SJSA1 (cell line): ENCODE results near the gene PLCB4. TPM values are rescaled to one million over a fixed set of nuclear protein-coding genes. Genes with fewer than 3 reads are reported as not detected.

Experiments used
- DNase-seq, 2 experiments: peaks; one replicate each; pipeline ENCODE4 v3.0.0-alpha.2; 2015 to 2020; ENCODE audit warnings: low spot score in 2 of 2, low read depth in 1 of 2
- H3K27ac ChIP-seq: fragments of 250-450 bp; sonication (Bioruptor Pico); 2 replicates; pipeline ENCODE4 v1.5.1; 2020; ENCODE audit warnings: mild to moderate bottlenecking, moderate library complexity
- H3K27me3 ChIP-seq: fragments of 250-450 bp; sonication (Bioruptor Pico); replicated peaks from 2 replicates; pipeline ENCODE4 v1.5.1; 2020; ENCODE audit warnings: mild to moderate bottlenecking, moderate library complexity
- H3K36me3 ChIP-seq: fragments of 250-450 bp; sonication (Bioruptor Pico); 2 replicates; pipeline ENCODE4 v1.5.1; 2020; ENCODE audit warnings: mild to moderate bottlenecking
- H3K4me1 ChIP-seq: fragments of 250-450 bp; sonication (Bioruptor Pico); replicated peaks from 2 replicates; pipeline ENCODE4 v1.6.1; 2021; ENCODE audit warnings: mild to moderate bottlenecking
- H3K4me3 ChIP-seq: fragments of 250-450 bp; sonication (Bioruptor Pico); 2 replicates; pipeline ENCODE4 v1.5.1; 2020; ENCODE audit warnings: mild to moderate bottlenecking
- H3K9me3 ChIP-seq: fragments of 250-450 bp; sonication (Bioruptor Pico); replicated peaks from 2 replicates; pipeline ENCODE4 v1.5.1; 2020; ENCODE audit warnings: mild to moderate bottlenecking
- total RNA-seq: library from RNA; depleted of rRNA; stranded (reverse); fragments of >200 nt; shearing (Covaris generic); gene quantifications from 2 replicates; pipeline ENCODE4 v1.2.3, GENCODE V29; 2014; rRNA removed

Gene PLCB4
- 4.0 and 9.3 TPM in 2 replicates for total RNA-seq

GRCh38 chr20:9068841-9069663, at the start of gene PLCB4:
PLCB4 (plus strand) TSS chr20:9069087; CDS start chr20:9307815, 238,728 bp downstream.
- Histone ChIP-seq H3K36me3 (peaks cover 4% of the 10 kb centered on the region), H3K4me1 (peaks cover 25% of the 10 kb centered on the region), H3K27me3 (no peaks in the 10 kb centered on the region), H3K27ac (peak within 1 kb of the TSS; percentile 51), H3K4me3 (peak within 1 kb of the TSS; percentile 86), H3K9me3 (0 out of 2 replicates have a peak, but pooled peaks cover 2% of the 10 kb centered on the region)
- DNase-seq, result peak; percentile 48 to 56

GRCh38 chr20:9019833-9020232, 49.1 kb upstream of the PLCB4 start:
- Histone ChIP-seq H3K27ac (no peak overlapping the region), H3K27me3 (no peaks in the 10 kb centered on the region), H3K4me3 (no peak overlapping the region), H3K9me3 (peaks cover 8% of the 10 kb centered on the region), H3K4me1 (peaks cover 12% of the 10 kb centered on the region), H3K36me3 (no peaks in the 10 kb centered on the region)
- no peak for DNase-seq

- H3K9me3 ChIP-seq, result peaks cover 6% of the 10 kb centered on the region; the same call in 1 of the 2 replicates
- DNase-seq, result no peak
- no peaks in the 10 kb centered on the region for H3K36me3 ChIP-seq
- H3K27ac ChIP-seq, result no peak overlapping the region
- H3K4me1 ChIP-seq, result peaks cover 19% of the 10 kb centered on the region
- H3K27me3 ChIP-seq, result no peaks in the 10 kb centered on the region
- no peak overlapping the region for H3K4me3 ChIP-seq
Measured at GRCh38 chr20:9021216-9021615, 47.7 kb upstream of the PLCB4 start.

GRCh38 chr20:9021699-9022098, 47.2 kb upstream of the PLCB4 start:
- Histone ChIP-seq H3K4me1 (peaks cover 17% of the 10 kb centered on the region), H3K9me3 (peaks cover 3% of the 10 kb centered on the region), H3K27me3 (no peaks in the 10 kb centered on the region), H3K27ac (no peak overlapping the region), H3K4me3 (no peak overlapping the region), H3K36me3 (no peaks in the 10 kb centered on the region)
- DNase-seq, result no peak

- Histone ChIP-seq H3K27me3 (no peaks in the 10 kb centered on the region), H3K36me3 (no peaks in the 10 kb centered on the region), H3K9me3 (peaks cover 3% of the 10 kb centered on the region), H3K27ac (no peak overlapping the region), H3K4me1 (peaks cover 14% of the 10 kb centered on the region), H3K4me3 (no peak overlapping the region)
- DNase-seq, result no peak
Measured at GRCh38 chr20:9022376-9022775, 46.5 kb upstream of the PLCB4 start.

GRCh38 chr20:9024606-9025005, 44.3 kb upstream of the PLCB4 start:
- no peak for DNase-seq
- H3K27me3 ChIP-seq, result no peaks in the 10 kb centered on the region
- no peak overlapping the region for H3K4me3 ChIP-seq
- H3K9me3 ChIP-seq, result peaks cover 4% of the 10 kb centered on the region
- H3K27ac ChIP-seq, result no peak overlapping the region
- no peaks in the 10 kb centered on the region for H3K36me3 ChIP-seq
- H3K4me1 ChIP-seq, result peaks cover 14% of the 10 kb centered on the region

- DNase-seq, result no peak
- H3K27ac ChIP-seq, result peak overlapping the region; percentile 68
Measured at GRCh38 chr20:9025011-9025410, 43.9 kb upstream of the PLCB4 start.

GRCh38 chr20:9025643-9026042, 43.2 kb upstream of the PLCB4 start:
- H3K4me1 ChIP-seq, result peaks cover 14% of the 10 kb centered on the region
- DNase-seq, result peak in 1 of 2 experiments; percentile 53
- H3K27ac ChIP-seq, result peak overlapping the region; percentile 68
- H3K9me3 ChIP-seq, result peaks cover 4% of the 10 kb centered on the region
- H3K4me3 ChIP-seq, result no peak overlapping the region
- no peaks in the 10 kb centered on the region for H3K27me3 ChIP-seq
- no peaks in the 10 kb centered on the region for H3K36me3 ChIP-seq

More at GRCh38 chr20:9025011-9025410, 43.9 kb upstream of the PLCB4 start:
- Histone ChIP-seq H3K4me1 (peaks cover 14% of the 10 kb centered on the region), H3K27me3 (no peaks in the 10 kb centered on the region), H3K4me3 (no peak overlapping the region), H3K36me3 (no peaks in the 10 kb centered on the region), H3K9me3 (peaks cover 4% of the 10 kb centered on the region)

- no peaks in the 10 kb centered on the region for H3K36me3 ChIP-seq
- peaks cover 4% of the 10 kb centered on the region for H3K9me3 ChIP-seq
- peaks cover 14% of the 10 kb centered on the region for H3K4me1 ChIP-seq
- no peak overlapping the region for H3K4me3 ChIP-seq
- H3K27me3 ChIP-seq, result no peaks in the 10 kb centered on the region
- DNase-seq, result no peak
- no peak overlapping the region for H3K27ac ChIP-seq
Measured at GRCh38 chr20:9027626-9028025, 41.3 kb upstream of the PLCB4 start.

GRCh38 chr20:9028419-9028818, 40.5 kb upstream of the PLCB4 start:
- Histone ChIP-seq H3K36me3 (no peaks in the 10 kb centered on the region), H3K27me3 (no peaks in the 10 kb centered on the region), H3K4me1 (peaks cover 14% of the 10 kb centered on the region), H3K4me3 (no peak overlapping the region), H3K27ac (no peak overlapping the region), H3K9me3 (peaks cover 4% of the 10 kb centered on the region)
- no peak for DNase-seq

GRCh38 chr20:9031991-9032390, 36.9 kb upstream of the PLCB4 start:
- H3K27ac ChIP-seq, result no peak overlapping the region

GRCh38 chr20:9032758-9033157, 36.1 kb upstream of the PLCB4 start:
- H3K4me3 ChIP-seq, result no peak overlapping the region
- peaks cover 3% of the 10 kb centered on the region; the same call in 1 of the 2 replicates for H3K4me1 ChIP-seq
- H3K27me3 ChIP-seq, result no peaks in the 10 kb centered on the region
- no peak for DNase-seq
- H3K27ac ChIP-seq, result no peak overlapping the region
- no peaks in the 10 kb centered on the region for H3K9me3 ChIP-seq
- no peaks in the 10 kb centered on the region for H3K36me3 ChIP-seq

More at GRCh38 chr20:9031991-9032390, 36.9 kb upstream of the PLCB4 start:
- no peak overlapping the region for H3K4me3 ChIP-seq
- H3K4me1 ChIP-seq, result peaks cover 3% of the 10 kb centered on the region; the same call in 1 of the 2 replicates
- DNase-seq, result no peak
- H3K9me3 ChIP-seq, result peaks cover 4% of the 10 kb centered on the region; the same call in 1 of the 2 replicates
- H3K27me3 ChIP-seq, result no peaks in the 10 kb centered on the region
- H3K36me3 ChIP-seq, result no peaks in the 10 kb centered on the region

GRCh38 chr20:9035126-9035525, 33.8 kb upstream of the PLCB4 start:
- peak; percentile 58 to 67 for DNase-seq
- H3K9me3 ChIP-seq, result no peaks in the 10 kb centered on the region
- H3K4me3 ChIP-seq, result no peak overlapping the region
- no peak overlapping the region for H3K27ac ChIP-seq
- no peaks in the 10 kb centered on the region for H3K36me3 ChIP-seq
- H3K27me3 ChIP-seq, result no peaks in the 10 kb centered on the region
- 0 out of 2 replicates have a peak, but pooled peaks cover 3% of the 10 kb centered on the region for H3K4me1 ChIP-seq

- Histone ChIP-seq H3K4me1 (0 out of 2 replicates have a peak, but pooled peaks cover 3% of the 10 kb centered on the region), H3K36me3 (no peaks in the 10 kb centered on the region)
- DNase-seq, result no peak
Measured at GRCh38 chr20:9036593-9036992, 32.3 kb upstream of the PLCB4 start.

More at GRCh38 chr20:9036593-9036992, 32.3 kb upstream of the PLCB4 start:
- no peak overlapping the region for H3K27ac ChIP-seq
- no peaks in the 10 kb centered on the region for H3K9me3 ChIP-seq
- no peaks in the 10 kb centered on the region for H3K27me3 ChIP-seq
- no peak overlapping the region for H3K4me3 ChIP-seq
